GM18498 (cell line): ENCODE results near the gene BATF3.

Experiments
- ATAC-seq: cut with Tn5 transposase; IDR thresholded peaks from one replicate; pipeline ENCODE4 v1.9.1; 2021; ENCODE audit warnings: mild to moderate bottlenecking, moderate library complexity; ENCODE audit not compliant: unreplicated experiment

BATF3 gene

GRCh38 chr1:212710566-212710965, 10.9 kb upstream of the BATF3 start:
- ATAC-seq = no peak

DNA sequence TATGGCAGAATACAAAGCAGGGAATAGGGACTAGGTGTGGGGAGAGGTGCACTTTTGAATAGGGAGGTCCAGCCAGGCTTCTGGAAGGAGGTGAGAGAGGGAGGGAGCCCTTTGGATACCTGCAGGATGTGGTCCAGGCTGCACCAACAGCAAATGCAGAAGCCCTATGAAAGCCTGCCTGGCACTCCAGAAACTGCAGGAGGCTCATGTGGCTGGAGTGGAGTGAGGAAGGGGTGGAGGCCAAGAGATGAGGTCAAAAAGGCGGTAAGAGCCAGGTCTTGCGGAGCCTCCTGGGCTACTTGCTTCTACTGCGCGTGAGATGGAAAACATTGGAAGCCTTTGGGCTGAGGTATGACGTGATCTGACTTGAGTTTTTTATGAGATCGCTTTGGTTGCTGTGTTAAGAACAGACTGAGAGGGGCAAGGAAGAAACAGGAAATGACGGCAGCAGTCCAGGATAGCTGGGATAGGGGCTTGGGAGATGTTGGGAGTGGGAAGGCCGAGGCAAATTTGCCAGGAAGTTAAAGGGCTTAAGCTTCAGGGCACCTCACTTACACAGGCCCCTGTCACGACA, 4.4 kb upstream of the BATF3 start:
- no peak for ATAC-seq

DNA sequence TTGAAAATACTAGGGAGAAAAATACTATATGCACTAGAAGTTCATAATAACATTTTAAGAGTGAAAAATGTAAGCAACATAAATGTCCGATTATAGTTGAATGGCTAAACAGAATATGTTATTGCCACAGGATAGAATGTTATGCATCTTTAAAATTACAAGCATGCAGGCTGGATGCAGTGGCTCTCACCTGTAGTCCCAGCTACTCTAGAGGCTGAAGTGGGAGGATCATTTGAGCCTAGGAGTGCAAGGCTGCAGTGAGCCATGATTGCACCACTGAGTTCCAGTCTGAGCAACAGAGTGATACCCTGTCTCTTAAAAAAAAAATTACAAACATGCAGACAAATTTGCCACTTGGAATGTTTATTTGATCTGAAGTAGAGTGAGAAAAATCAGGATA, 3.0 kb upstream of the BATF3 start:
- no peak for ATAC-seq

- ATAC-seq = no peak
Observed at GRCh38 chr1:212701910-212702309, 2.3 kb upstream of the BATF3 start.

DNA sequence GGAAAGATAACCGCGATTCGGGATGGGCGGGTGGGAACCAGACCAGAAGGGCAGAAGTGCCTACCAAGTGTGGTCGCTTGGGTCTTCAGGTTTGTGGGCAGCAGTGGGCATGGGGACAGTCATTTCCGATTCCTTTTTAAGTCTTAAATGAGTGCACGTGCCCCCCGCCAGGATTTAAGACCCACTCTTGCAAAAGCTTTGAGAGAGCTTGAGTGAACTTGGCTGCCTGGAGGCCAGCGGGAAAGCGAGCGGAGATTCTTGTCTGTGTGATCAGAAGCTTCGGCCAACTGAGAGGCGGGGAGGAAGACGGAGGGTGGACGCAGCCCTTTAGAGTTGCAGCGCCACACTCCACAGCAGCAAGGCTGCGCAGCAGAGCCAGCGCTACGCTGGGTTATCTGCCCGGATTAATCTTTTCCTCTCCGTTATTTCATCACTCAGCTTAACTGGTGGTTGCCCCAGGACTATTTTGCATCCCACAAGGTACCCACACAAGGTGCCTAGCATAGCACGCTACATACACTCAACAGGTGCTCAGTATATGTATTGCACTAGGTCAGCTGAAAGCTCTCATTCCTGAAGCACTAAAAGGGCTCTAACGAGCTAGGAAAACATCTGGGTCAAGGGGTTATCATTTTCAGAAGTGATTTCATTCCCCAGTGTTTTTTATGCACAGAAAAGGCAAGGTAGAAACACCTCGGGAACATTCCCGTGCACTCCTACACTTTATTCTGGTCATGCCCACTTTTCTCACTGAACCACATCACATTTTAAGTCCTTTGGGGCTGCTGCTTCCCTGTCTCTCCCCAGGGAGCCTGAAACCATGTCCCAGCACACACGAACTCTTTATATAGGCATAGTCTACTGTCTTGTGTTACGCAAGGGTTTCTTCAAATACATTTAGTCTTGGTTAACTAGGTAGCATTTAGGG, 1.5 kb upstream of the BATF3 start:
- ATAC-seq = peak; percentile 35

GRCh38 chr1:212700223-212700891, 717 bp upstream of the BATF3 start:
- peak; percentile 33 for ATAC-seq

GRCh38 chr1:212699104-212699624, 476 bp downstream of the BATF3 start:
- peak; percentile 63 for ATAC-seq

DNA sequence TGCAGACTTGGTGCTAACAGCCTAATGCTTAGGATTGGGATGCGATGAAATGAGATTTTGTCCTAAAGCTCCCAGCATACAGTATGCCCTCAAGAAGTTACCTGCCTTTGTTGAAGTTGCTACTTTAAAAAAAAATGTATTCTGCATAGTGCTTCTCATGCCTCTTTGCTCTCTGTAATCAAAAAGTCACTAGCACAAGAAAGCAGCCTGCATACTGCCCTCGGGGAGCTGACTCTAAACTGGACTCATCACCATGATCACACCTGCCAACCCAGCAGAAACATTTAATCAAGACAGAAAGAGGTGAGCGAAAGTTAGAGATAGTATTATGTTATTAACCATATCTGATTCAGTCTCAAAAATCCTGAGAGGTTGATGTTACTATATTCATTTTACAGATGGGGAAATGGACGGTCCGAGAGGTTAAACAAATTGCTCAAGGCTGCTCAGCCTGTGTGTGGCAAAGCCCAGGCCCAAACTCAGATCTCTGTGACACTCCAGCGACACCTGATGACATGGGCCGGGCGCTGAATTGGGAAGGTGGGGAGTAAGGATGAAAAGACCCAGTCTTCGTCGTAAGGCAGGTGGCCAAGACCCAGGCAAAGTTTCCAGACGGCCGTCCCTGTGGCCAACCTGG, 1.1 kb downstream of the BATF3 start:
- peak; percentile 2 for ATAC-seq

- ATAC-seq = no peak
Observed at GRCh38 chr1:212696721-212697331, 2.8 kb downstream of the BATF3 start.

DNA sequence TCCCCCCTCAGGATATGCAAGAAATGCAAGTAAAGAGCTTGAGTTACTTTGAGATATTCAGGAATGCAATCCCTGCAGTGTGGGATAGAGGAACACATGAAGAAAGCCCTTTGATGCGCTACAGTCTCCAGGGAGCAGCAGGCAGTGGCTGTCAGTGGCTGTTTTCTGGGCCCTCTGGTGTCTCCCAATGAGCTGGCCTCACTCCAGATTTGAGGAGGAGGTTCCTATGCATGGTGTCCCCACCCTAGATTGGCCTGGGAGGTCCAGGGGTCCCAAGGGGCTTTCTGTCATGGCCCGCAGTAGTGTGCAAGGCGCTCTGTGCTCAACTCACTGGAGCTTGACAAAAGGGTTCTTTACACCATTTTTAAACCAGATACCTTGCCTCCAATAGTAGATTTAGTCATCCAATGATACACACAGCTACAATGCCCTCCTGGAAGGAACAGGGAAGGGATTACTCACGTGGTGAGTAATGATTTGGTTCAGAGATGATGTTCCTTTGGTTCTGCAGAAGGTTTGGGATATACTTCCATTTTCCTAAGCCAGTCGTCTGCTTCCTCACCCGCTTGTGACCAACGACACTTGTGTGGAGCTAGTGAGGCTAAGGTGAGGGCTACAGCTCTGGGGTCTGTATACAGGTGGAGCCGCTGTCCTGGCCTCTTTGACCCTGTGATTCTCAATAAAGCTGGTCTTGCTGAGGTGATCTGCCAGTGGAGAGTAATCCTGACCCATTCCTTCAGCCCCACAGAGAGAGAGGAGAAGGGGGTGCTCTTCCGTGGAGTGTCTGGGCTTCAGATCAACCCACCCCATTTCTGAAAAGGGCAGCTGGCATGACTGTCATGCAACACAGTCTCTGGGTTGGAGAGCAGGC, 6.6 kb downstream of the BATF3 start:
- no peak for ATAC-seq

DNA sequence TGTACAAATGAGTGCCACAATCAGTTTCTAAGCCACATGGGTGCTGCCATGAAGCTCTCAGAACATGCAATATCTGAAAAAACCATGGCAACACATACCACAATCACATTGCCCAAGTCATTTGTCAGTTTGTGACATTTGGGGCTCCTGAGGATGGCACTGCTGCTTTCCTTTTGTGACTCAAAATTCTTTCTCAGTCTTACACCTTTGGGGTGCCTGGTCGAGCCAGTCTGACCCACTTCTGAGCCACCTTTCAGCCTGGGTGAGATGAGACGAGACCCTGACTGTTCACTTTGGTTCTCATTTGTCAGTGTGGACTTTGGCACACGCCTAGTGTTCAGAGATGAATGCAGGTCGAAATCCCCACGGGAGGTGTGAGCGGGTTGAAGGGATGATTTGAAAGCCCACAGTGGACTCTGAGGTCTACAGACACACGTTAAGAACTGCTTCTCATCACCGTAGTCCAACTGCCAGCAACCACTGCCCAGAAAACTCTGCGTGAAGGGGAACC, 8.0 kb downstream of the BATF3 start:
- peak; percentile 62 for ATAC-seq

DNA sequence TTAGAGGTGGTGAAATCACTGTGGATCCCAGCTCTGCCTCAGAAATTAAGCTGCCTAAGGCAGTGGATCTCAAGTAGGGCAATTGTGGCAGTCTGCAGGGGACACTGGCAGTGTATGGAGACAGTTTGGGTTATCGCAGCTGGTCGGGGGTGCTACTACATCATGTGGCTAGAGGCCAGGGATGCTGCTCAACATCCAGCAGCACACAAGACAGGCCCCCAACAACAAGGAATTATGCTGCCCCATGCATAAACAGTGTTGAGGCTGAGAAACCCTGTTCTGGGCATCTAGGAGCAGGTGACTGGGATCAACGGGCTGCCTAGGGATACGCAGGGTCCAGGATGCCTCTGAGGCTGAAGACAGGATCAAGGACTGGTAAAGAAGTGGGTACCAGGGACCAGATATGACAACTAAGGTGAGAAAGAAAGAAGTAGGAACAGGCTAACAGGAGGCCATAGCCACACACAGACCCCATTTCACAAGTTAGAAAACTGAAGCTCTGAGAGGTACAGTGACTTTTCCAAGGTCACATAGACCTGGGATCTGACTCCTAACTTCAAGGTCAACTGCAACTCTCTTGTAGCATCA, 8.7 kb downstream of the BATF3 start:
- ATAC-seq = no peak

- ATAC-seq = no peak
Observed at GRCh38 chr1:212689758-212690529, 9.7 kb downstream of the BATF3 start.

DNA sequence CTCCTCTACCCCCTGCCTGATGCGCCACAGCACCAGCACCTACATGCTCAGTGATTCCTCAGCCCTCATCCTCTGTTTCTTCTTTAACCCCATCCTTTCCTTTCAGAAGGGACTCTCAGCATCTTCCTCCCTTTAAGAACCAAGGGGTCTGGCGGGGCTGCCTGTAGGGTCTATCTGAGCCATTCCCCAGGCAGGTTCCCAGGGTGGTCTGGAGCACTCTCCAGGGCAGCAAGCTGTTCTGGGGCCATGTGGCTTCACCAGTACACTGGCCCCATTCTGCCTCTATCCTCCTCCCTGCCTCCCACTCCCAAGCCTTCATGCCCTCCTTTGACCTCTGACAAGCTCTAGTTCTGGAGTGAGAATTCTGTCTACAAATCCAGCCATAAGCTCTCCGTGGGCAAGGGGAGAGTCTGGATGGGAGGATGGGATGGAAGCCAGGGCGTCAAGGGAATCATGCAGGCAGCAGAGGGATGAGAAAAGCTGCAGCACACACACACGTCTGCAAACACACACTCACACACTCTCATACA, 10.4 kb downstream of the BATF3 start:
- no peak for ATAC-seq

GRCh38 chr1:212688341-212689047, 11.1 kb downstream of the BATF3 start:
- no peak for ATAC-seq

GRCh38 chr1:212687811-212688210, 11.8 kb downstream of the BATF3 start:
- ATAC-seq = no peak

DNA sequence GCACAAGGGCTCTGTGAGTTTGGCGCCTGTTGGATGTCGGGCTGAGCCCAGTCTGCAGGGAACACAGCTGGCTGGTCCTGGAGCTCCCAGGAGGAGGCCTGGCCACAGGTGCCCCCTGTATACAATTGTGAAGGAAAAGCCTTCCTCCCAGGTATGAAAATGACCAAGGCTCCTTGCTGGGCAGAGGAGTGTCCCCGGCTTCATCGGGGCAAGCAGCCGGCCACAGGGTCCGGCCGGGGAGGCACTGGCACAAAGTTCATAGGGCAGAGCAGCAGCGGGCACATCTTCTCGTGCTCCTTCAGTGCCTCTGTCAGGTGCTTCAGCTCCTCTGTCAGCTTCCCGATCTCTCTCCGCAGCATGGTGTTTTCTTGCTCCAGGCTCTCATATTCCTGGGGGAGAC, 13.0 kb downstream of the BATF3 start:
- no peak for ATAC-seq

GRCh38 chr1:212686069-212686468, 13.6 kb downstream of the BATF3 start:
- ATAC-seq = no peak
